Large intestine (tissue), 1 donor: ENCODE measurements around the gene DENND11. TPM values are rescaled to one million over a fixed set of nuclear protein-coding genes. Genes with fewer than 3 reads are reported as not detected.

Experiments used
- polyA plus RNA-seq: library from polyadenylated mRNA; unstranded; fragments of 120-200 nt; gene quantifications from one replicate; pipeline ENCODE4 v1.2.1, GENCODE V29; 2013

DENND11 gene
- polyA plus RNA-seq, 1 donor, result 53.4 TPM

Other genes starting within 250 kb of the DENND11 start
- 27.4 TPM for gene AGK, start 150.8 kb downstream of the DENND11 start, polyA plus RNA-seq
- 5.1 TPM for gene WEE2, start 6.2 kb upstream of the DENND11 start, polyA plus RNA-seq
- gene SSBP1, start 36.2 kb upstream of the DENND11 start, polyA plus RNA-seq, result 134 TPM
- 0.15 TPM for gene TAS2R3, start 61.9 kb upstream of the DENND11 start, polyA plus RNA-seq
- gene TAS2R4, start 74.5 kb upstream of the DENND11 start, polyA plus RNA-seq, result 2.6 TPM
- gene TAS2R5, start 88.1 kb upstream of the DENND11 start, polyA plus RNA-seq, result 6.6 TPM
- 0.34 TPM for gene PRSS37, start 139.3 kb upstream of the DENND11 start, polyA plus RNA-seq
- gene OR9A4, start 214.2 kb upstream of the DENND11 start, polyA plus RNA-seq, result not detected
- 0.09 TPM for gene CLEC5A, start 244.8 kb upstream of the DENND11 start, polyA plus RNA-seq